Kidney epithelial cell (primary cell): Measurements from ENCODE around the gene KIF18B. TPM values are rescaled to one million over a fixed set of nuclear protein-coding genes. Genes with fewer than 3 reads are reported as not detected.

Experiments used
- DNase-seq: peaks from one replicate; pipeline ENCODE4 v3.0.0-alpha.2; 2010; ENCODE audit warnings: low read depth
- H3K27me3 ChIP-seq: 2 replicates; pipeline ENCODE4 v1.6.0; 2011; ENCODE audit warnings: low read length; ENCODE audit not compliant: control insufficient read depth, insufficient read depth
- H3K36me3 ChIP-seq: 2 replicates; pipeline ENCODE4 v1.5.1; 2011; ENCODE audit warnings: low read length; ENCODE audit not compliant: control insufficient read depth, insufficient read depth
- H3K4me3 ChIP-seq: 2 replicates; pipeline ENCODE4 v1.5.1; 2011; ENCODE audit warnings: low read depth, mild to moderate bottlenecking, control low read depth, low read length
- CTCF ChIP-seq: IDR thresholded peaks from 2 replicates; pipeline ENCODE4 v1.5.1; 2011; ENCODE audit warnings: mild to moderate bottlenecking, moderate library complexity, low read length, control low read depth, inconsistent platforms; ENCODE audit not compliant: insufficient read depth, poor library complexity, severe bottlenecking
- total RNA-seq: library from RNA; depleted of rRNA; stranded (reverse); fragments of >200 nt; gene quantifications from 2 replicates; pipeline ENCODE4 v1.2.3, GENCODE V29; 2015

The KIF18B gene
- total RNA-seq, 1 donor from 2014 or later = 1.4 TPM

- DNase-seq = no peak
- H3K4me3 ChIP-seq = no peak overlapping the region
- TF ChIP-seq CTCF = no peak
- H3K27me3 ChIP-seq = no peaks in the 10 kb centered on the region
- no peaks in the 10 kb centered on the region for H3K36me3 ChIP-seq
These were observed 59.3 kb downstream of the KIF18B start for GRCh38 chr17:44887971-44888954.

- no peak for TF ChIP-seq CTCF
- DNase-seq = no peak
- no peak overlapping the region for H3K4me3 ChIP-seq
- no peaks in the 10 kb centered on the region for H3K36me3 ChIP-seq
- H3K27me3 ChIP-seq = no peaks in the 10 kb centered on the region
These were observed 60.6 kb downstream of the KIF18B start for GRCh38 chr17:44887016-44887415.

GRCh38 chr17:44884941-44885340 is 62.6 kb downstream of the KIF18B start:
- DNase-seq = no peak
- H3K27me3 ChIP-seq = no peaks in the 10 kb centered on the region
- H3K4me3 ChIP-seq = no peak overlapping the region
- no peaks in the 10 kb centered on the region for H3K36me3 ChIP-seq
- no peak for TF ChIP-seq CTCF

- no peaks in the 10 kb centered on the region for H3K36me3 ChIP-seq
- DNase-seq = no peak
- H3K27me3 ChIP-seq = no peaks in the 10 kb centered on the region
- no peak overlapping the region for H3K4me3 ChIP-seq
- TF ChIP-seq CTCF = no peak
These were observed 66.4 kb downstream of the KIF18B start for GRCh38 chr17:44881145-44881544.

GRCh38 chr17:44880062-44880461 is 67.5 kb downstream of the KIF18B start:
- no peak overlapping the region for H3K4me3 ChIP-seq
- no peak for DNase-seq
- no peaks in the 10 kb centered on the region for H3K36me3 ChIP-seq
- TF ChIP-seq CTCF = no peak
- no peaks in the 10 kb centered on the region for H3K27me3 ChIP-seq
